ENCODE measurements around the gene TULP1. TPM values are rescaled to one million over a fixed set of nuclear protein-coding genes. Genes with fewer than 3 reads are reported as not detected.

TULP1 gene
- total RNA-seq, 2 donors from 2014 or later = not detected

DNA sequence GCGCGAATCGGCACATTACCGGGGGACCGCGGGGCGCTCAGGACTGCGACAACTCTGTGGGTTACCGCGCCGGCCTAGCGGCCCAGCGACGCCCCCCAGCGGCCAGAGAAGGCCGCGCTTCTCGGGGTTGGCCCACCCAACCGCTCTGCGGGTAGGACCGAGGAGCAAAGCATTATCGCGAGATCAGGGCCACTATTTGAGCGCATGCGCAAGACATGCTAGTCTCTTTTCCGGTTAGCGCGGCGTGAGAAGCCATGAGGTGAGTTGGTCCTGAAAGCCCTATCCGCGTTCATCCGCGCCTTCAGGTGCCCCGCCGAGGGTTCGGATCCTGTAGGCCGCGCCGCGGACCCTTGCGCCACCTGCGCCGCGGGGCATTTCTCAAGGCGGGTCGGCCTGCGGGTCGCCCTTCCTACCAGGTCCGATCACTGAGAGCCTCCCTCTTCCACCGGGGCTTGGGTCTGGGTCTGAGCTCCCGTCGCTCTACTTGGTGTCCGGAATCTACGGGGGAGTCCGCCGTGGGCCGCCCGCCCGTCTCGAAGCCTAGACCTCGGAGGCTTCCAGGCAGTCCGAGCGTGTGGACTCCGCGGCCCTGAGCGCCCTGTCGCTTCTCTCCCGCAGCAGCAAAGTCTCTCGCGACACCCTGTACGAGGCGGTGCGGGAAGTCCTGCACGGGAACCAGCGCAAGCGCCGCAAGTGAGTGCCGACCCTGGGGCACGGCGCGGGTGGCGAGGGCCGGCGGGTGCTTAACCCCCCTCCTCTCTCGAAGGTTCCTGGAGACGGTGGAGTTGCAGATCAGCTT lies 44.3 kb downstream of the TULP1 start, which contains the start of gene RPL10A:
Gene RPL10A, plus strand, starts transcription at position 221 of the 799 bp plus-strand sequence. Its CDS starts 34 bp downstream, at position 255.
- DNase-seq (ENCODE audit: low spot score in 2 of 2) (peak; percentile 94 to 97), ATAC-seq (peak; percentile 88 to 91)
- Mint-ChIP-seq H3K36me3 (peaks cover 37 to 39% of the 10 kb centered on the region in 2 donors), H3K9me3 (no peaks in the 10 kb centered on the region), H3K27ac (peak within 1 kb of the TSS; percentile 96 to 98)

DNA sequence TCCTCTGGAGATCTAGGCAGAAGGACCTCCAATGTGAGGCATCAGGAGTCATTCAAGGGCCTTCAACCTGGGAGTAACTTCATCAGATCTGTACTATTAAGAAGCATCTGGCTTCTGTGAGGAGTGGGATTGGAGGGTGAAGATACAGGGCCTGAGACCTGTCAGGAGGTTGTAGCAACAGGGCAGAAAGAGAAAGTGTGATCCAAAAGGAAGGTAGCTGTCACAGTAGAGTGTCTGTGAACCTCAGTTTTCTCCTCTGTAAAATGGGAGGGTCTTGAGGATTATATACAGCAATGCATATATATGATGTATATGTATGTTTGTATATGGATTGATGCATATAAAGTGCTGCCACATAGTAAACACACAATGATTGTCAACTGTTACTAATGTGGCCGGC lies 47.0 kb downstream of the TULP1 start:
- Mint-ChIP-seq H3K36me3 (peaks cover 25 to 34% of the 10 kb centered on the region in 2 donors), H3K9me3 (no peaks in the 10 kb centered on the region), H3K27ac (no peak overlapping the region)
- DNase-seq (ENCODE audit: low spot score in 2 of 2) (no peak), ATAC-seq (no peak)

DNA sequence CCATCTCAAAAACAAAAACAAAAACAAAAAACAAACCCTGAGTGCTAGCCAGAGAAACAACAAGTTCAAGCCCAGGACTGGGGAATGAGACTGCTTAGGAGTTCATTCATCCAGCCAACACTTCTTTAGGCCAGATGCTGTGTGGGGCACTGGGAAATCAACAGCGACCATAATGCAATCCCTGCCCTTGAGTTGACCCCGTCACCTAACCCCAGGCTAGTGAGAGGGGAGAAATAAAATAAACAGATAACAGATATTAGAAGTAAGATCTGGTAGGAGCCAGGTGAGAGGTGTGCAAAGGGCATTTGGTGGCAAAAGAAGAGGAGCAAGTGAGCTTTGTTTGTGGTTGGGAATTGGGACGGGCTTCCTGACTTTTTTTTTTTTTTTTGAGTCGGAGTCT lies 49.4 kb downstream of the TULP1 start:
- Mint-ChIP-seq H3K9me3 (no peaks in the 10 kb centered on the region), H3K27ac (no peak overlapping the region), H3K36me3 (peaks cover 6 to 23% of the 10 kb centered on the region in 2 donors)
- ATAC-seq (no peak), DNase-seq (ENCODE audit: low spot score in 2 of 2) (no peak)

DNA sequence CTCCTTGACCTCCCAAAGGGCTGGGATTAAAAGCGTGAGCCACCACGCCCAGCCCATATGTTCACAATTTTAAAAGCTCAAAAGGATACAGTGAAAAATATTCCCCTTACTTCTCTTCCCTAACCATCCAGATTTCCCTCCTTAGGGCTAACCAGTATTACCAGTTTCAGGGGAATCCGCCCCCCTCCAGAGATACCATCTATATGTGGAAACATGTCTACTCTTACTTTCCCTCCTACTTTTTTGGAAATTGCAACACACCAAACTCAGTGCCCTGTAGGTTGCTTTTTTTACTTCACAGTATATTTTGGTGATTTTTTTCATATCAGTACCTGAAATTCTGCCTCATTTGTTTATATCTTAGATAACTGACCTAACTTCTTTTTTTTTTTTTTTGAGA lies 51.4 kb downstream of the TULP1 start:
- DNase-seq (ENCODE audit: low spot score in 2 of 2) (no peak), ATAC-seq (no peak)
- Mint-ChIP-seq H3K27ac (no peak overlapping the region), H3K36me3 (peaks cover 5 to 12% of the 10 kb centered on the region in 2 donors), H3K9me3 (no peaks in the 10 kb centered on the region)

DNA sequence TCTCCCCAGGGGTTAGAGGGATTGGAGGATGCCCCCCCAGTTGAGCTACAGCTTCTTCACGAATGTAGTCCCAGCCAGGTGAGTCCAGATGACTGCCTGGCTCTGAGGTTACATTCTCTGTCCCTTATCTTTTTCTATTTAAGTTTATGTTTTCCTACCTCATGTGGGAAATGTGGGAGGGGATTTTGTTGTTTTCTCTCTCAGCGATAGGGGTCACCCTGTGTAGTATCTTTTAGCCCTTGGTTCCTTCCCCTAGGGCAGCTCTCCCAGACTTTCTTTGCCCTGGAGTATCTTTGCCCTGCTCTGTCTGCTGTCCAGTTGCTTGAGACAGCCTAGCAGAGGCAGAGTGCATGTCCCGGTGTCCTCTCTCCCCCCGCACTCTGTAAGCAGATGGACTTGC lies 54.8 kb downstream of the TULP1 start:
- Mint-ChIP-seq H3K9me3 (no peaks in the 10 kb centered on the region), H3K27ac (no peak overlapping the region), H3K36me3 (peaks cover 27% of the 10 kb centered on the region in 2 donors)
- DNase-seq (ENCODE audit: low spot score in 2 of 2) = no peak
- no peak for ATAC-seq

DNA sequence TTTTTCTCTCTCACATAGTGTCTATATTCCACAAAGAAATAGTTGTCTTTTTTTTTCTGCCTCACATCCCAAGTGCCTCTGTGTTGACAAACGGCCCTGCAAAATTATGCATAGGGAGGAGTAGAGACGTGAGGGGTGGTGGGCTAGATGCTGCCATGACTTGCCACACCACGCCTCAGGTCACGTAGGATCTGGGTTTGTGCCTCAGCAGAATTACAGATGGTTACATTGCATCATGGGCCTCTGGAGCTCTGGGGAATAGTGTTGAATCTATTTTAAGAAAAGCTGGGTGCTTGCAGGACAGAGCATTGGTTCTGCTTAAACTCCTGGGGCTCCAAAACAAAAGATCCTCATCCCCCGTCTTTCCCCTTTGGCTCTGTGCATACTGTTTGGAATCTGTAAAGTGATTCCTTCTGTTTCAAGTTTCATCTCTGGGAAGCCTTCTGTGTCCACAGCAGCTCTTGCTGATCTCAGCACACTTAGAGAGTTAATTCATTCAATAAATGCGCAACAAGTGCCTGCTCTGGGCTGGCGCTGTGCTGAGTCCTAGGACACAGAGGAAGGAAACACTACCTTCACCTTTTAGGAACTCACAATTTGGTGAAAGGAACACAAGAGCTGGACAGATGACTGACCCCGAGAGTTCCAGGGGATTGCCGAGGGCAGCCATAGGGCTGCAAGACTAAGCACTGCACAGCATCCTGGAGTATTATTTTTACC lies 58.1 kb downstream of the TULP1 start:
- Mint-ChIP-seq H3K9me3 (no peaks in the 10 kb centered on the region), H3K27ac (no peak overlapping the region), H3K36me3 (peaks cover 19 to 24% of the 10 kb centered on the region in 2 donors)
- no peak for ATAC-seq
- DNase-seq (ENCODE audit: low spot score in 2 of 2) = no peak

DNA sequence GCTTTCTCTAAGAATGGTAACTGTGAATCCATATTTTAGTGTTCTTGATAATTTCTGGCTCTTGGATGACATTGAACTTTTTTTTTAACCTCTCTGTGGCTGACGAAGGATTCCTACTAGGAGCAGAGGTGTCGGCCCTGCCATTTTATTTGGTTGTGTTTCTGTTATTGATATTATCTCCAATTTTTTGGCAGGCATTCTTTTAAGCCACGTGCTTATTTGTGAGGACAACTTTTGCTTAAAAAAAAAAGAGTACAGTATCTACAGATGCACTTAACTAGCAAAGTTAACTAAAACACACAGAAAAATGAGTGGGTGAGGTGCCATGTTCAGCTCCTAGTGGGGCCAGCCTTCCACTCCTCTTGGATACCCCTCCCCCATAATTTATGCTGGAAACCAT lies 59.5 kb downstream of the TULP1 start:
- DNase-seq (ENCODE audit: low spot score in 2 of 2) = no peak
- ATAC-seq = no peak
- peaks cover 15 to 24% of the 10 kb centered on the region in 2 donors for H3K36me3 Mint-ChIP-seq
- H3K27ac Mint-ChIP-seq = no peak overlapping the region
- no peaks in the 10 kb centered on the region for H3K9me3 Mint-ChIP-seq

DNA sequence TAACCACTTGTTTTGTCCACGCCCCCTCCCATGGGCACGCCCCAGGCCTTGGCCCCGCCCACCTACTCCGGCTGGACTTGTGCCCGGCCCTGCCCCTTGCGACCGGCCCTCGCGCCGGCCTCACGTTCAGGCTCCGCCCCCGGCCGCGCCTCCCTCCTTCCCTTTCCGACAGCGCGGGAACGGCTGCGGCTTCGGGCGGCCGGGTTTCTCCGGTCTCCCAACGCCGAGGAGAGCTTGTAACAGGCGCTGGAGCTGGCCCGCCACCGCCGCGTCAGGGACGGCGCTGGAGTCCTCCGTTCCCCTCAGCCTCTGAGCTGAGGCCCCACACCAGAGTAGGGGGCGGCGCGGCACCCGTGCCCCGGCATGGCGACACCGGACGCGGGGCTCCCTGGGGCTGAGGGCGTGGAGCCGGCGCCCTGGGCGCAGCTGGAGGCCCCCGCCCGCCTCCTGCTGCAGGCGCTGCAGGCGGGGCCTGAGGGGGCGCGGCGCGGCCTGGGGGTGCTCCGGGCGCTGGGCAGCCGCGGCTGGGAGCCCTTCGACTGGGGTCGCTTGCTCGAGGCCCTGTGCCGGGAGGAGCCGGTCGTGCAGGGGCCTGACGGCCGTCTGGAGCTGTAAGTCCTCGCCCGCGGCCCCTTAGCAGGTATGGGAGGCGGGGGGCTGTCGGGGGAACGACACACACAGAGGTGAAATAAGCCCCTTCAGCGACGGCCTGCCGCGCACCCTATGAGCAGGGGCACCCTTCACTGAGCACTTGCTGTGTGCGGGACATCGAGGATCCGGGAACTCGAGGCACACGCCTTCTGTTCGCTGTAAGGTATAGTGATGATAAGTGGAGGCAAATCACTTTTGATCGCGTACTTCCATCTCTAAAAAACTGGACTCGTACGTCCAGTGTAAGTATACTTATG lies 60.3 kb downstream of the TULP1 start, which contains the start of gene FANCE:
Gene FANCE, plus strand, starts transcription at position 156 of the 908 bp plus-strand sequence. Its CDS starts 208 bp downstream, at position 364.
- no peaks in the 10 kb centered on the region for H3K9me3 Mint-ChIP-seq
- ATAC-seq (peak; percentile 87 to 91), DNase-seq (ENCODE audit: low spot score in 2 of 2) (peak; percentile 95 to 98)
- H3K27ac Mint-ChIP-seq = no peak within 1 kb of the TSS
- H3K36me3 Mint-ChIP-seq = peaks cover 15 to 24% of the 10 kb centered on the region in 2 donors

DNA sequence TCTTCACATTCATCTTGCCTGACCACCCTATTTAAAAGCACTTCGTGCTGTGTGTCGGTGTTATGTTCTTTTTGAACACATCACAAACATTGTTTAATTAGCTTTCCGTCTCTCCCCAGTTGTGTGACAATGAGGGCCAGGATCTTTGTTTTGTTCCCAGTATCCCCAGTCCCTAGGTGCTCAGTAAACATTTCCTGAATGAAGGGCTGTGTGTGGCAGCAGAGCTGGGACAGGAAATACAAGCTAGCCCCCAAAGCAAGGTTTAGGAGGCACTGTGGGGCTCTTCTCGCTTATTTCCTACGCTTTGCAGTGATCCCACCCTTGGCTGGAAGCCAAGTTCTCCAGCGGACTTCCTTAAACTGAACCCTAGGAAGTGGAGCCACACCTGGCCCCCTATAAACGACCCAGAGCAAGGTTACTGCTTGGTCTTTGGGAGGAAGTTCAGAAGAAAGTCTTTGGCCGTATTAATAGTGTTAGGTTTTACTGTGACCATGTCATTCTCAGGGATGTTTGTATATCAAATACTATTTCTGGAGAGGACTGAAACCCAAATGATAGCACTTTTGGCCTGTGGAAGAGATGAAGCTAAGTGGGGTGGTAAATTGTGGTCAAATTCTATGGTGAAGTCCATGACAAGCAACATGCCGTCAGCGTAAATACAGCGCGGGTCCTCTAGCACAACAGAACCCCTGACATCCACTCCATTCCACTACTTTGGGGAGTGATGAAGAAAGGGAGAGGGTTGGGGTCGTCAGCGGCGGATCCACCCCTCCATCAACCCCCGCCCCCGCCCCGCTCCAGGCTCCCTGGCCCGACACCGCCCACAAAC lies 61.1 kb downstream of the TULP1 start:
- H3K27ac Mint-ChIP-seq = no peak overlapping the region
- DNase-seq (ENCODE audit: low spot score in 2 of 2) = no peak
- H3K9me3 Mint-ChIP-seq = no peaks in the 10 kb centered on the region
- peaks cover 15 to 24% of the 10 kb centered on the region in 2 donors for H3K36me3 Mint-ChIP-seq
- no peak for ATAC-seq

DNA sequence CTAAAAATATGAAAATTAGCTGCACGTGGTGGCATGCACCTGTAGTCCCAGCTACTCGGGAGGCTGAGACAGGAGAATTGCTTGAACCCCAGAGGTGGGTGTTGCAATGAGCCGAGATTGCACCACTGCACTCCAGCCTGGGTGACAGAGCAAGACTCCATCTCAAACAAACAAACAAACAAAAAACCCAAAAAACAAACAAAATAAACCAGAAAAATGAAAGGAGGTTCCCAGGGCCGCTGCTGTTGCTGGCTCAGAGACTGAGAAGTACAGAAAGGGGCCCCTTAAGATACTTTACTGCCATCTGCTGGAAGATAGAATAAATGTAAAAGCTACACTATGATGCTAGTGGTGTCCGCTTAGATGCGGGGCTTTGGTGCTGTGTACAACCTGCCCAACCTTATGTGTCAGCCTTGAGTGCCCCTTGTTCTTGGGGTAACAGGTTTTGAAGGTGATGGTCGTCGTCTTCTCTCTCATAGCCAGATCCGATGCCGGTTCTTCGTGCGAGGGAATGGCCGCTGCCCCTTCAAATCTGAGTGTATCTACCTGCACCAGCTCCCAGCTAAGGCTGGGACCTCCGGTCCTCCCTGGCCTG lies 63.3 kb downstream of the TULP1 start:
- DNase-seq (ENCODE audit: low spot score in 2 of 2) = no peak
- Mint-ChIP-seq H3K27ac (no peak overlapping the region), H3K36me3 (peaks cover 3 to 6% of the 10 kb centered on the region in 2 donors)

DNA sequence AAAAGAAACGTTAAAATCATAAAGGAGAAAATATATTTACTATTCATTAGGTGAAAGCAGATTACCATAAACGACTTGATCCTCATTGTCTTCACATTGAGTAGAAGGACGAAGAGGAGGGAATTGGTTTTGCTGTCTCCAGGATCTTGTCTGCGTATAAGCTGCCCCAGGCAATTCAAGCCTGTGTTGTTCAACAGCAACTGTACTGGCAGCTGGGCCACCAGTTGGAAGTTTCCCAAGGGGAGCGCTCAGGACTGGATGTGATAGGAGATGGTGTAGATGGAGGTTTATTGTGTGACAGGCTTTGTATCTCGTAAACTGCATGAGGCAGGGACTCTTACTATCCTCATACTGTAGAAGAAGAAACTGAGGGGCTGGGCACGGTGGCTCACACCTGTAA lies 64.5 kb downstream of the TULP1 start:
- no peak for DNase-seq (ENCODE audit: low spot score in 2 of 2)
- Mint-ChIP-seq H3K9me3 (no peaks in the 10 kb centered on the region), H3K36me3 (peaks cover 0 to 4% of the 10 kb centered on the region in 2 donors), H3K27ac (no peak overlapping the region)
- no peak for ATAC-seq

More for the DNA sequence above, 63.3 kb downstream of the TULP1 start:
- H3K9me3 Mint-ChIP-seq = no peaks in the 10 kb centered on the region
- ATAC-seq = peak; percentile 60 to 65

Other genes starting within 250 kb of the TULP1 start
- gene DEF6, start 215.1 kb downstream of the TULP1 start, total RNA-seq = 100 to 1,000 TPM; 107 to 156 TPM
- 10 to 100 TPM; 23.2 to 25.1 TPM for gene PPARD, start 170.3 kb downstream of the TULP1 start, total RNA-seq
- gene FANCE, start 60.6 kb downstream of the TULP1 start, total RNA-seq = 10 to 100 TPM; 14.3 to 14.7 TPM
- gene RPL10A, start 44.5 kb downstream of the TULP1 start, total RNA-seq = 1,000 to 10,000 TPM; 1,700 to 2,159 TPM
- 1 to 10 TPM; 1.5 to 2.4 TPM for gene TEAD3, start 15.8 kb downstream of the TULP1 start, total RNA-seq
- gene FKBP5, start 176.0 kb upstream of the TULP1 start, total RNA-seq = 100 to 1,000 TPM in 1 of 2 donors, 10 to 100 TPM in 1; 70.1 to 229 TPM
- 1 to 10 TPM; 1.2 to 5.9 TPM for gene ARMC12, start 224.1 kb upstream of the TULP1 start, total RNA-seq

All from activated naive CD4-positive, alpha-beta T cell treated with anti-CD3 and anti-CD28 coated beads, Interleukin-2, amount 50 U/mL, for 72 hours (primary cell).